ENCODE data around the gene IQCB1. TPM values are rescaled to one million over a fixed set of nuclear protein-coding genes. Genes with fewer than 3 reads are reported as not detected.

IQCB1 gene
- total RNA-seq, 1 donor from 2014 or later, result 8.5 TPM

GRCh38 chr3:121752261-121752660 is 82.6 kb downstream of the IQCB1 start:
- no peak overlapping the region for H3K4me3 Mint-ChIP-seq (ENCODE audit: unreplicated experiment)
- no peak overlapping the region for H3K27ac Mint-ChIP-seq (ENCODE audit: unreplicated experiment)
- TF ChIP-seq CTCF (IDR thresholded peaks at IDR 0.05; ENCODE audit: partially characterized antibody, unreplicated experiment), result no peak
- no peaks in the 10 kb centered on the region for H3K36me3 Mint-ChIP-seq (ENCODE audit: unreplicated experiment)
- peaks cover 6% of the 10 kb centered on the region for H3K4me1 Mint-ChIP-seq (ENCODE audit: low read depth, unreplicated experiment)
- no peak for DNase-seq
- no peaks in the 10 kb centered on the region for H3K27me3 Mint-ChIP-seq (ENCODE audit: unreplicated experiment)
- H3K9me3 Mint-ChIP-seq (ENCODE audit: unreplicated experiment), result no peaks in the 10 kb centered on the region

DNA sequence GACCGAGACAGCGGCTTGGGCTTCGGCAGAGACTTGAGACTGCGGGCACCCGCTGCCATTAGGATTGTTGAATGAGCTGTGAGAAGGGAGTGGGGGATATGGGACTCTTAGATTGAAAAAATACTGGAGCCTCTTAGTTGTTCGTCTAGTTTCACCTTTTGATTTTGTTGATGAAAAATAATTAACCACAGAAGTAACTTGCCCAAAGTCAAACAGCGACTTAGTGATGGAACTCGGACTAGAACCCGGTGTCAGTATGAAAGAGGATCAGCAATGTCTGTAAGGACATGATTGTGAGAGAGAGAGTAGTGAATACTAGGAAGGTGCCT is 84.8 kb downstream of the IQCB1 start:
- no peak for DNase-seq
- no peaks in the 10 kb centered on the region for H3K4me1 Mint-ChIP-seq (ENCODE audit: low read depth, unreplicated experiment)
- H3K27ac Mint-ChIP-seq (ENCODE audit: unreplicated experiment), result no peak overlapping the region
- no peaks in the 10 kb centered on the region for H3K27me3 Mint-ChIP-seq (ENCODE audit: unreplicated experiment)
- H3K36me3 Mint-ChIP-seq (ENCODE audit: unreplicated experiment), result no peaks in the 10 kb centered on the region
- no peaks in the 10 kb centered on the region for H3K9me3 Mint-ChIP-seq (ENCODE audit: unreplicated experiment)
- TF ChIP-seq CTCF (IDR thresholded peaks at IDR 0.05; ENCODE audit: partially characterized antibody, unreplicated experiment), result no peak
- no peak overlapping the region for H3K4me3 Mint-ChIP-seq (ENCODE audit: unreplicated experiment)

DNA sequence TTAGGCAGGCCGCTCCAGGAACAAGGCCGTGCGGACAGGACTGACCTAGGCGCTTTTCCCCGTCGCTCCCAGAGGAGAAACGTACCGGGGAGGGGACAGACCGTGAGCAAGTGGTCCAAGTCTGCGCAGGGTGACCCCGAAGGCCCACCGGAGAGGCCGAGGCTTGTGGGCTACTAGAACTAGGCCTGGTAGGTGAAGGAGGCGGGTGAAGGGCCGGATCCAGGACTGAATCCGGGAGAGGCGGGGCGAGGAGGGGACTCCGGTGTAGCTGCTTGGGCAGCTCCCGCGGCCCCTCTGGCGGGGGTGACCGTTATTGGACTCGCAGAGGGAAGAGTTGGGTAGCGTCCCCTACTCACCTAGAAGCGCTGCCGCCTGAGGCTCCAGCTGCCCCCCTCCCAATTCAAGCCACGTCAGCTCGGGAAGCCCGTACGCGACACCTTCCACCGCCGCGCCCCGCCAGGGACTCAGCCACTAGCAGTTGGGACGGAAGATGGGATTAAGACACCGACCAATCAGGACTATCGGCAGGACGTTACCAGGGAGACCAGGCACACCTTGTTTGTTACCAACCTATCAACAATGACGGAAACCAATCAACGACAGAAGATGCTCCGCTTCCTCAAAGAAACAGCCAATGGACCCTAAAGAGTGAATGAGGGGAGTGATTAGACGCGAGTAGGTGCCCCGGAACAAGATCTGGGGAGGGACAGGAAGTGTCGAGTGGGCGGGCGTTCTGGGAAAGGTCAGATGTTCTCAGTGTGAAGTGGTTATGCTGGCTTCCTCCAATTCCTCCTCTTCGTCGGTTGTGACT is 85.4 kb downstream of the IQCB1 start, which contains the start of gene GOLGB1:
GOLGB1 (minus strand) TSS at position 466 of the 811 bp plus-strand sequence. CDS start 18,770 bp downstream, outside the sequence.
- Mint-ChIP-seq H3K27me3 (ENCODE audit: unreplicated experiment) (no peaks in the 10 kb centered on the region), H3K36me3 (ENCODE audit: unreplicated experiment) (no peaks in the 10 kb centered on the region), H3K4me3 (ENCODE audit: unreplicated experiment) (no peak within 1 kb of the TSS), H3K27ac (ENCODE audit: unreplicated experiment) (no peak within 1 kb of the TSS), H3K9me3 (ENCODE audit: unreplicated experiment) (no peaks in the 10 kb centered on the region), H3K4me1 (ENCODE audit: low read depth, unreplicated experiment) (no peaks in the 10 kb centered on the region)
- no peak for TF ChIP-seq CTCF (IDR thresholded peaks at IDR 0.05; ENCODE audit: partially characterized antibody, unreplicated experiment)
- peak; percentile 86 for DNase-seq

DNA sequence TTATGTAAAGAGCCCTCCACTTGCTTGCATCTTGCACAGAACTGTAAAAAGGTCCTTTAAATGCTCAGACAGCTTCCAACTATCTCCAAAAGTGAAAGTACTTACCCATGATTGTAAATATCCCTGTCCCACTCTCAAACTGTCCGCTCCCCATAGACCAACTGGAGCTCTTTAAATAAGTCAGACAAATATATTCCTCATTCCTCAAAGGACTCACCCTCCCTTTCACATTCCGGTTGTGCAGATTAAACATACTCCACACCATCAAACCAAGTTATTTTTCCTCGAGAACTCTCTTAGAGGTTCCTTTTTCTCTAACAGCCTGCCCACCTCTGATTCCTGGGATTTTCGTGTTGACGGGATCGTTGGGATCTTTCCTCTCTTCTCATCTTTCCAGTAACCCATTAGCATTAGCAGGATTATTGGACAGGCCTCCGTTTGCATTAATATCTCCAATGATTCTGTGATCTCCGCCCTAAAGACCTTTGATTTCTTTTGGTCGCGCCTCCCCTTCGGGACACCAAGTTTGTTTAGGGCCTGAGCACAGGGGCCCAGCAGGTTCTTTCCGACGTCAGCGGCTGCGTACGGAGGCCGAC is 86.1 kb downstream of the IQCB1 start:
- DNase-seq, result no peak
- H3K4me1 Mint-ChIP-seq (ENCODE audit: low read depth, unreplicated experiment), result no peaks in the 10 kb centered on the region

More for the DNA sequence above, 86.1 kb downstream of the IQCB1 start:
- no peak overlapping the region for H3K27ac Mint-ChIP-seq (ENCODE audit: unreplicated experiment)
- H3K4me3 Mint-ChIP-seq (ENCODE audit: unreplicated experiment), result no peak overlapping the region
- H3K27me3 Mint-ChIP-seq (ENCODE audit: unreplicated experiment), result no peaks in the 10 kb centered on the region
- no peak for TF ChIP-seq CTCF (IDR thresholded peaks at IDR 0.05; ENCODE audit: partially characterized antibody, unreplicated experiment)
- no peaks in the 10 kb centered on the region for H3K36me3 Mint-ChIP-seq (ENCODE audit: unreplicated experiment)
- H3K9me3 Mint-ChIP-seq (ENCODE audit: unreplicated experiment), result no peaks in the 10 kb centered on the region

Measured in glutamatergic neuron (in vitro differentiated cells).